H9 (cell line): Measurements from ENCODE around the gene HTRA3. TPM values are rescaled to one million over a fixed set of nuclear protein-coding genes. Genes with fewer than 3 reads are reported as not detected.

Experiments
- DNase-seq: peaks from one replicate; pipeline ENCODE4 v3.0.0-alpha.2; 2017
- H2AFZ ChIP-seq: one replicate; pipeline ENCODE4 v1.6.1; 2013; ENCODE audit warnings: mild to moderate bottlenecking, low read length, control low read depth, moderate library complexity
- H2AK5ac ChIP-seq: 2 replicates; pipeline ENCODE4 v1.6.1; 2013; ENCODE audit warnings: low read length, control low read depth, mixed read lengths; ENCODE audit not compliant: insufficient read length
- H2BK120ac ChIP-seq: one replicate; pipeline ENCODE4 v1.6.1; 2013; ENCODE audit warnings: low read depth, mild to moderate bottlenecking, low read length, control low read depth, inconsistent platforms; ENCODE audit not compliant: poor library complexity, severe bottlenecking
- H2BK12ac ChIP-seq: 2 replicates; pipeline ENCODE4 v1.6.1; 2013; ENCODE audit warnings: low read length, control low read depth, mixed read lengths, low read depth; ENCODE audit not compliant: insufficient read length
- H2BK15ac ChIP-seq: 2 replicates; pipeline ENCODE4 v1.6.1; 2013; ENCODE audit warnings: low read depth, low read length, control low read depth
- H2BK20ac ChIP-seq: one replicate; pipeline ENCODE4 v1.6.1; 2013; ENCODE audit warnings: low read depth, mild to moderate bottlenecking, low read length, control low read depth, inconsistent platforms; ENCODE audit not compliant: poor library complexity, severe bottlenecking
- H2BK5ac ChIP-seq: 2 replicates; pipeline ENCODE4 v1.6.1; 2013; ENCODE audit warnings: low read length, control low read depth, mixed read lengths; ENCODE audit not compliant: insufficient read length
- H3K14ac ChIP-seq: 2 replicates; pipeline ENCODE4 v1.6.1; 2013; ENCODE audit warnings: low read length, control low read depth; ENCODE audit not compliant: insufficient read depth
- H3K18ac ChIP-seq: 2 replicates; pipeline ENCODE4 v1.6.1; 2013; ENCODE audit warnings: low read depth, mild to moderate bottlenecking, mixed read lengths, low read length, control low read depth; ENCODE audit not compliant: insufficient read length
- H3K23ac ChIP-seq: 2 replicates; pipeline ENCODE4 v1.6.1; 2013; ENCODE audit warnings: low read length, control low read depth, mixed read lengths, low read depth; ENCODE audit not compliant: insufficient read length
- H3K23me2 ChIP-seq: 2 replicates; pipeline ENCODE4 v1.6.1; 2013; ENCODE audit warnings: low read depth, mild to moderate bottlenecking, mixed read lengths, low read length, control low read depth; ENCODE audit not compliant: insufficient read length, poor library complexity, severe bottlenecking
- H3K27ac ChIP-seq: 2 replicates; pipeline ENCODE4 v1.5.1; 2013; ENCODE audit warnings: low read length, control low read depth, mixed read lengths, low read depth; ENCODE audit not compliant: insufficient read length
- H3K27me3 ChIP-seq: 2 replicates; pipeline ENCODE4 v1.6.1; 2013; ENCODE audit warnings: low read length, control low read depth, inconsistent platforms; ENCODE audit not compliant: insufficient read depth
- H3K4ac ChIP-seq: 2 replicates; pipeline ENCODE4 v1.6.1; 2013; ENCODE audit warnings: low read depth, mild to moderate bottlenecking, control low read depth, inconsistent platforms, low read length, moderate library complexity
- H3K4me1 ChIP-seq: 2 replicates; pipeline ENCODE4 v1.6.1; 2013; ENCODE audit warnings: low read length, control low read depth, inconsistent platforms; ENCODE audit not compliant: insufficient read depth
- H3K4me2 ChIP-seq: 2 replicates; pipeline ENCODE4 v1.6.1; 2013; ENCODE audit warnings: low read length, control low read depth, mixed read lengths; ENCODE audit not compliant: insufficient read length, insufficient read depth
- H3K56ac ChIP-seq: 2 replicates; pipeline ENCODE4 v1.6.1; 2013; ENCODE audit warnings: low read depth, mild to moderate bottlenecking, mixed read lengths, low read length, control low read depth; ENCODE audit not compliant: insufficient read length
- H3K79me1 ChIP-seq: 2 replicates; pipeline ENCODE4 v1.6.1; 2013; ENCODE audit warnings: low read depth, mild to moderate bottlenecking, moderate library complexity, low read length, control low read depth, inconsistent platforms; ENCODE audit not compliant: insufficient read depth, poor library complexity, severe bottlenecking
- H3K79me2 ChIP-seq: 2 replicates; pipeline ENCODE4 v1.6.1; 2013; ENCODE audit warnings: low read length, control low read depth, inconsistent platforms; ENCODE audit not compliant: insufficient read depth
- H3K9ac ChIP-seq: 2 replicates; pipeline ENCODE4 v1.6.1; 2013; ENCODE audit warnings: low read length, control low read depth, mixed read lengths; ENCODE audit not compliant: insufficient read length; ENCODE audit errors: extremely low read depth
- H3K9me3 ChIP-seq: one replicate; pipeline ENCODE4 v1.6.1; 2013; ENCODE audit warnings: low read depth, low read length, inconsistent platforms; ENCODE audit not compliant: control insufficient read depth
- H3T11ph ChIP-seq: one replicate; pipeline ENCODE4 v1.6.1; 2013; ENCODE audit warnings: mild to moderate bottlenecking, low read length, control low read depth, inconsistent platforms
- H4K20me1 ChIP-seq: one replicate; pipeline ENCODE4 v1.6.1; 2013; ENCODE audit not compliant: control insufficient read depth, insufficient read length, insufficient read depth
- H4K5ac ChIP-seq: 2 replicates; pipeline ENCODE4 v1.6.1; 2013; ENCODE audit warnings: low read depth, mild to moderate bottlenecking, mixed read lengths, low read length, control low read depth; ENCODE audit not compliant: insufficient read length
- H4K8ac ChIP-seq: replicated peaks from 2 replicates; pipeline ENCODE4 v1.6.1; 2013; ENCODE audit warnings: low read length, control low read depth, mixed read lengths, low read depth; ENCODE audit not compliant: insufficient read length
- H4K91ac ChIP-seq: 2 replicates; pipeline ENCODE4 v1.6.1; 2013; ENCODE audit warnings: low read depth, mild to moderate bottlenecking, moderate library complexity, mixed read lengths, low read length, control low read depth; ENCODE audit not compliant: insufficient read length
- H3K27ac Mint-ChIP-seq, 3 experiments: 2 replicates in 2 of 3; 3 replicates in 1 of 3; pipeline ENCODE4 v1.8.0; 2020 to 2021; ENCODE audit warnings: mixed read lengths in 3 of 3, mild to moderate bottlenecking in 1 of 3, moderate library complexity in 1 of 3
- H3K27me3 Mint-ChIP-seq: 2 replicates; pipeline ENCODE4 v1.8.0; 2021; ENCODE audit warnings: low read depth, mild to moderate bottlenecking, moderate library complexity, mixed read lengths
- H3K36me3 Mint-ChIP-seq, 3 experiments: 2 replicates in 2 of 3; 3 replicates in 1 of 3; pipeline ENCODE4 v1.8.0; 2020 to 2021; ENCODE audit warnings: low read depth in 3 of 3, mixed read lengths in 3 of 3; ENCODE audit not compliant: insufficient read depth in 1 of 3
- H3K4me1 Mint-ChIP-seq, 2 experiments: 2 replicates each; pipeline ENCODE4 v1.8.0; 2020; ENCODE audit warnings: mixed read lengths in 2 of 2
- H3K4me3 Mint-ChIP-seq, 2 experiments: 2 replicates in 1 of 2; 3 replicates in 1 of 2; pipeline ENCODE4 v1.8.0; 2020 to 2021; ENCODE audit warnings: mild to moderate bottlenecking in 2 of 2, mixed read lengths in 2 of 2, moderate library complexity in 1 of 2
- H3K9me3 Mint-ChIP-seq, 2 experiments: 2 replicates in 1 of 2; 3 replicates in 1 of 2; pipeline ENCODE4 v1.8.0; 2020; ENCODE audit warnings: mild to moderate bottlenecking in 2 of 2, mixed read lengths in 2 of 2, moderate library complexity in 1 of 2
- WGBS: extraction: QIAGEN DNeasy Blood & Tissue Kit; methylation state at CpG from one replicate; pipeline ENCODE4 v1.1.7; 2013; ENCODE audit warnings: missing lambda C conversion rate, low lambda C conversion rate, mixed read lengths; ENCODE audit not compliant: insufficient read length; ENCODE audit errors: extremely low coverage; 5-methylcytosine and 5-hydroxymethylcytosine counted together
- total RNA-seq: library from RNA; stranded (reverse); gene quantifications from 2 replicates; pipeline ENCODE4 v1.2.1, GENCODE V29; 2021
- TF ChIP-seq, protein P1 (sequence below): fragments of 200-600 bp; sonication (generic); conservative IDR thresholded peaks from 3 replicates; pipeline ENCODE4 v1.8.0; 2021; ENCODE audit warnings: antibody characterized with exemption, mild to moderate bottlenecking

HTRA3 gene
- total RNA-seq, 1 experiment from 2014 or later: 3.0 TPM

GRCh38 chr4:8332891-8333331 lies 63.4 kb downstream of the HTRA3 start:
- no peaks in the 10 kb centered on the region for H3K9me3 ChIP-seq
- TF ChIP-seq, protein P1, sequence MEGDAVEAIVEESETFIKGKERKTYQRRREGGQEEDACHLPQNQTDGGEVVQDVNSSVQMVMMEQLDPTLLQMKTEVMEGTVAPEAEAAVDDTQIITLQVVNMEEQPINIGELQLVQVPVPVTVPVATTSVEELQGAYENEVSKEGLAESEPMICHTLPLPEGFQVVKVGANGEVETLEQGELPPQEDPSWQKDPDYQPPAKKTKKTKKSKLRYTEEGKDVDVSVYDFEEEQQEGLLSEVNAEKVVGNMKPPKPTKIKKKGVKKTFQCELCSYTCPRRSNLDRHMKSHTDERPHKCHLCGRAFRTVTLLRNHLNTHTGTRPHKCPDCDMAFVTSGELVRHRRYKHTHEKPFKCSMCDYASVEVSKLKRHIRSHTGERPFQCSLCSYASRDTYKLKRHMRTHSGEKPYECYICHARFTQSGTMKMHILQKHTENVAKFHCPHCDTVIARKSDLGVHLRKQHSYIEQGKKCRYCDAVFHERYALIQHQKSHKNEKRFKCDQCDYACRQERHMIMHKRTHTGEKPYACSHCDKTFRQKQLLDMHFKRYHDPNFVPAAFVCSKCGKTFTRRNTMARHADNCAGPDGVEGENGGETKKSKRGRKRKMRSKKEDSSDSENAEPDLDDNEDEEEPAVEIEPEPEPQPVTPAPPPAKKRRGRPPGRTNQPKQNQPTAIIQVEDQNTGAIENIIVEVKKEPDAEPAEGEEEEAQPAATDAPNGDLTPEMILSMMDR: no peak
- H3K27me3 Mint-ChIP-seq: peaks cover 7% of the 10 kb centered on the region
- no peak overlapping the region for H3K27ac ChIP-seq
- H4K20me1 ChIP-seq: no peaks in the 10 kb centered on the region
- H3K79me1 ChIP-seq: no peaks in the 10 kb centered on the region
- no peak overlapping the region for H3K23ac ChIP-seq
- H2BK15ac ChIP-seq: no peak overlapping the region
- H2AK5ac ChIP-seq: no peak overlapping the region
- no peak overlapping the region for H3K56ac ChIP-seq
- H3K27me3 ChIP-seq: no peaks in the 10 kb centered on the region
- no peak overlapping the region for H2BK120ac ChIP-seq
- no peak overlapping the region for H3K27ac Mint-ChIP-seq
- H4K5ac ChIP-seq: no peak overlapping the region
- no peaks in the 10 kb centered on the region for H3K4me1 Mint-ChIP-seq
- WGBS: no CpG with 5 or more reads among the region's 8 CpGs
- no peak overlapping the region for H4K91ac ChIP-seq
- H3K4me2 ChIP-seq: no peak overlapping the region
- H3K36me3 Mint-ChIP-seq: peaks cover 0 to 4% (median 3%) of the 10 kb centered on the region in 3 experiments; a peak in 3 of 7 replicates
- H2AFZ ChIP-seq: no peak overlapping the region
- H2BK5ac ChIP-seq: no peak overlapping the region
- no peak overlapping the region for H3K18ac ChIP-seq
- no peak overlapping the region for H2BK12ac ChIP-seq
- no peak overlapping the region for H3K4ac ChIP-seq
- H4K8ac ChIP-seq: no peak overlapping the region
- H3K14ac ChIP-seq: no peak overlapping the region
- H3K4me3 Mint-ChIP-seq: no peak overlapping the region
- DNase-seq: no peak
- no peak overlapping the region for H2BK20ac ChIP-seq
- no peak overlapping the region for H3T11ph ChIP-seq
- no peaks in the 10 kb centered on the region for H3K23me2 ChIP-seq
- no peaks in the 10 kb centered on the region for H3K79me2 ChIP-seq
- H3K9me3 Mint-ChIP-seq: peaks cover 8 to 10% of the 10 kb centered on the region in 2 experiments
- no peak overlapping the region for H3K9ac ChIP-seq
- H3K4me1 ChIP-seq: no peaks in the 10 kb centered on the region
